OCI-LY1 (cell line): ENCODE measurements around the gene MTSS2.

Experiments
- H2AFZ ChIP-seq: fragments of 200-600 bp; sonication (generic), shearing (Covaris generic); 2 replicates; pipeline ENCODE4 v1.6.0; 2014; ENCODE audit warnings: antibody characterized with exemption, mild to moderate bottlenecking, low read length
- H3F3A ChIP-seq: fragments of 200-600 bp; sonication (generic), shearing (Covaris generic); 2 replicates; pipeline ENCODE4 v1.6.0; 2014; ENCODE audit warnings: mild to moderate bottlenecking, antibody characterized with exemption, low read length, moderate library complexity; ENCODE audit not compliant: insufficient read depth
- H3K27ac ChIP-seq: fragments of 200-600 bp; sonication (generic); 2 replicates; pipeline ENCODE4 v1.5.1; 2014; ENCODE audit warnings: low read length, mixed run types, mild to moderate bottlenecking, low read depth; ENCODE audit not compliant: poor library complexity, severe bottlenecking
- H3K27me3 ChIP-seq: fragments of 200-600 bp; sonication (generic); 2 replicates; pipeline ENCODE4 v1.6.0; 2014; ENCODE audit warnings: antibody characterized with exemption, mild to moderate bottlenecking, low read length, moderate library complexity; ENCODE audit not compliant: insufficient read depth
- H3K36me3 ChIP-seq: fragments of 200-600 bp; sonication (generic); 2 replicates; pipeline ENCODE4 v1.6.1; 2014; ENCODE audit warnings: mild to moderate bottlenecking, antibody characterized with exemption, low read length, moderate library complexity, mixed read lengths; ENCODE audit not compliant: insufficient read depth
- H3K4me1 ChIP-seq: fragments of 200-600 bp; sonication (generic); 2 replicates; pipeline ENCODE4 v1.5.1; 2014; ENCODE audit warnings: mild to moderate bottlenecking, low read length, moderate library complexity; ENCODE audit not compliant: insufficient read depth, severe bottlenecking
- H3K4me2 ChIP-seq: fragments of 200-600 bp; sonication (generic), shearing (Covaris generic); 2 replicates; pipeline ENCODE4 v1.6.1; 2014; ENCODE audit warnings: low read length
- H3K4me3 ChIP-seq: fragments of 200-600 bp; sonication (generic); 2 replicates; pipeline ENCODE4 v1.5.1; 2014; ENCODE audit warnings: low read length, low read depth, mild to moderate bottlenecking, mixed read lengths; ENCODE audit not compliant: poor library complexity, severe bottlenecking
- H3K79me2 ChIP-seq: fragments of 200-600 bp; shearing (Covaris generic); 2 replicates; pipeline ENCODE4 v1.6.1; 2016; ENCODE audit warnings: mixed run types, low read length, mixed read lengths; ENCODE audit not compliant: insufficient read depth
- H3K9ac ChIP-seq: fragments of 200-600 bp; sonication (generic), shearing (Covaris generic); 2 replicates; pipeline ENCODE4 v1.6.1; 2014; ENCODE audit warnings: mild to moderate bottlenecking, low read length, mixed read lengths
- H3K9me2 ChIP-seq: fragments of 200-600 bp; sonication (generic), shearing (Covaris generic); 2 replicates; pipeline ENCODE4 v1.6.1; 2014; ENCODE audit warnings: low read depth, mild to moderate bottlenecking, low read length, mixed read lengths
- H3K9me3 ChIP-seq: fragments of 200-600 bp; shearing (Covaris generic); 2 replicates; pipeline ENCODE4 v1.6.1; 2014; ENCODE audit warnings: low read length, mixed read lengths
- H4K20me1 ChIP-seq: fragments of 200-600 bp; sonication (generic), shearing (Covaris generic); 2 replicates; pipeline ENCODE4 v1.6.0; 2016; ENCODE audit warnings: mild to moderate bottlenecking, low read length; ENCODE audit not compliant: insufficient read depth
- CTCF ChIP-seq: fragments of 200-600 bp; sonication (generic), shearing (Covaris generic); IDR thresholded peaks from 2 replicates; pipeline ENCODE4 v1.5.1; 2017; ENCODE audit warnings: mild to moderate bottlenecking, antibody characterized with exemption, low read length, moderate library complexity, mixed read lengths
- EZH2 ChIP-seq: fragments of 200-600 bp; sonication (generic), shearing (Covaris generic); IDR thresholded peaks from 2 replicates; pipeline ENCODE4 v1.8.0; 2017; ENCODE audit warnings: borderline replicate concordance, mixed run types, mild to moderate bottlenecking, antibody characterized with exemption, low read length, moderate library complexity, mixed read lengths

The MTSS2 gene

GRCh38 chr16:70685061-70685937 is 554 bp downstream of the MTSS2 start:
- H4K20me1 ChIP-seq = no peaks in the 10 kb centered on the region
- H3K4me2 ChIP-seq = peak overlapping the region; percentile 34; the same call in 1 of the 2 replicates
- TF ChIP-seq EZH2 = no peak
- no peak for TF ChIP-seq CTCF
- H3K4me3 ChIP-seq = peak overlapping the region; percentile 35
- H3K27me3 ChIP-seq = no peaks in the 10 kb centered on the region
- no peak overlapping the region for H3K27ac ChIP-seq
- H3K79me2 ChIP-seq = no peaks in the 10 kb centered on the region
- peaks cover 2% of the 10 kb centered on the region for H3K4me1 ChIP-seq
- no peak overlapping the region for H2AFZ ChIP-seq
- no peaks in the 10 kb centered on the region for H3K9me3 ChIP-seq
- H3F3A ChIP-seq = no peaks in the 10 kb centered on the region
- no peaks in the 10 kb centered on the region for H3K36me3 ChIP-seq
- H3K9me2 ChIP-seq = no peaks in the 10 kb centered on the region
- H3K9ac ChIP-seq = no peak overlapping the region

GRCh38 chr16:70684146-70685060 is 1.4 kb downstream of the MTSS2 start:
- Histone ChIP-seq H3K27me3 (no peaks in the 10 kb centered on the region), H2AFZ (no peak overlapping the region), H4K20me1 (no peaks in the 10 kb centered on the region), H3K36me3 (no peaks in the 10 kb centered on the region), H3K79me2 (no peaks in the 10 kb centered on the region), H3K9ac (no peak overlapping the region), H3K4me2 (peak overlapping the region; percentile 28; the same call in 1 of the 2 replicates), H3K4me3 (no peak overlapping the region), H3K27ac (no peak overlapping the region), H3K9me2 (no peaks in the 10 kb centered on the region), H3F3A (no peaks in the 10 kb centered on the region), H3K4me1 (peaks cover 5% of the 10 kb centered on the region), H3K9me3 (no peaks in the 10 kb centered on the region)
- TF ChIP-seq CTCF (no peak), EZH2 (no peak)

GRCh38 chr16:70683146-70683944 is 2.5 kb downstream of the MTSS2 start:
- Histone ChIP-seq H3K4me2 (no peak overlapping the region), H3F3A (no peaks in the 10 kb centered on the region), H3K4me3 (no peak overlapping the region), H3K4me1 (peaks cover 5% of the 10 kb centered on the region), H3K79me2 (no peaks in the 10 kb centered on the region), H3K9ac (no peak overlapping the region), H2AFZ (no peak overlapping the region), H3K27me3 (no peaks in the 10 kb centered on the region), H3K36me3 (no peaks in the 10 kb centered on the region), H3K27ac (no peak overlapping the region), H3K9me3 (no peaks in the 10 kb centered on the region), H4K20me1 (no peaks in the 10 kb centered on the region), H3K9me2 (no peaks in the 10 kb centered on the region)
- TF ChIP-seq EZH2 = no peak
- TF ChIP-seq CTCF = no peak
